ENCODE data around the gene NRXN3.

The NRXN3 gene

GRCh38 chr14:79480212-79480611 lies 1310.0 kb downstream of the NRXN3 start:
- H3K4me1 Mint-ChIP-seq = peaks cover 14% of the 10 kb centered on the region
- no peak overlapping the region for H3K4me3 Mint-ChIP-seq
- TF ChIP-seq CTCF (IDR thresholded peaks at IDR 0.05) = no peak
- peaks cover 9% of the 10 kb centered on the region for H3K9me3 Mint-ChIP-seq
- peaks cover 6% of the 10 kb centered on the region for H3K36me3 Mint-ChIP-seq (ENCODE audit: low read depth)
- DNase-seq = no peak
- H3K27ac Mint-ChIP-seq = no peak overlapping the region
- no peaks in the 10 kb centered on the region for H3K27me3 Mint-ChIP-seq (ENCODE audit: low read depth, poor library complexity)

GRCh38 chr14:79482825-79483224 lies 1312.7 kb downstream of the NRXN3 start:
- no peak for TF ChIP-seq CTCF (IDR thresholded peaks at IDR 0.05)
- Mint-ChIP-seq H3K27me3 (ENCODE audit: low read depth, poor library complexity) (no peaks in the 10 kb centered on the region), H3K4me1 (peaks cover 14% of the 10 kb centered on the region), H3K4me3 (no peak overlapping the region), H3K36me3 (ENCODE audit: low read depth) (peaks cover 6% of the 10 kb centered on the region), H3K27ac (no peak overlapping the region), H3K9me3 (peaks cover 9% of the 10 kb centered on the region)
- no peak for DNase-seq

- no peak for DNase-seq
- H3K9me3 Mint-ChIP-seq = peaks cover 9% of the 10 kb centered on the region
Observed at GRCh38 chr14:79483477-79484388, 1313.6 kb downstream of the NRXN3 start.

GRCh38 chr14:79487632-79488031 lies 1317.5 kb downstream of the NRXN3 start:
- no peak for TF ChIP-seq CTCF (IDR thresholded peaks at IDR 0.05)
- no peak for DNase-seq
- Mint-ChIP-seq H3K36me3 (ENCODE audit: low read depth) (peaks cover 5% of the 10 kb centered on the region), H3K27me3 (ENCODE audit: low read depth, poor library complexity) (no peaks in the 10 kb centered on the region), H3K27ac (peak overlapping the region; percentile 21), H3K4me1 (peaks cover 14% of the 10 kb centered on the region), H3K9me3 (no peaks in the 10 kb centered on the region), H3K4me3 (no peak overlapping the region)

More at GRCh38 chr14:79483477-79484388, 1313.6 kb downstream of the NRXN3 start:
- Mint-ChIP-seq H3K4me1 (peaks cover 14% of the 10 kb centered on the region), H3K36me3 (ENCODE audit: low read depth) (peaks cover 11% of the 10 kb centered on the region), H3K27ac (peak overlapping the region; percentile 7), H3K27me3 (ENCODE audit: low read depth, poor library complexity) (no peaks in the 10 kb centered on the region), H3K4me3 (no peak overlapping the region)
- no peak for TF ChIP-seq CTCF (IDR thresholded peaks at IDR 0.05)

GRCh38 chr14:79491161-79491560 lies 1321.0 kb downstream of the NRXN3 start:
- no peaks in the 10 kb centered on the region for H3K9me3 Mint-ChIP-seq
- no peak for TF ChIP-seq CTCF (IDR thresholded peaks at IDR 0.05)

More at GRCh38 chr14:79491161-79491560, 1321.0 kb downstream of the NRXN3 start:
- peaks cover 11% of the 10 kb centered on the region for H3K4me1 Mint-ChIP-seq
- DNase-seq = no peak
- H3K36me3 Mint-ChIP-seq (ENCODE audit: low read depth) = peaks cover 5% of the 10 kb centered on the region
- H3K4me3 Mint-ChIP-seq = no peak overlapping the region
- H3K27ac Mint-ChIP-seq = no peak overlapping the region
- H3K27me3 Mint-ChIP-seq (ENCODE audit: low read depth, poor library complexity) = no peaks in the 10 kb centered on the region

Measured in nephron progenitor cell (in vitro differentiated cells).